Uterus (tissue), 2 donors: ENCODE measurements around the gene CNTLN.
A peak's percentile ranks its signal among the peaks of the same experiment; 100 is the strongest.

Experiments used
- POLR2A ChIP-seq, 2 donors: fragments of 450-650 bp; IDR thresholded peaks; one replicate each; pipeline ENCODE4 v1.6.1; 2016; ENCODE audit warnings: antibody characterized with exemption in 2 of 2, mild to moderate bottlenecking in 1 of 2, moderate library complexity in 1 of 2
- TF ChIP-seq, protein P1 (sequence below), 4 experiments: fragments of 200-600 bp in 2 of 4; fragments of 450-650 bp in 2 of 4; sonication (generic) in 2 of 4; IDR thresholded peaks; one replicate each; pipeline ENCODE4 v1.5.1; 2016 to 2019; ENCODE audit warnings: antibody characterized with exemption in 4 of 4, mild to moderate bottlenecking in 2 of 4, moderate library complexity in 1 of 4

- TF ChIP-seq, protein P1, sequence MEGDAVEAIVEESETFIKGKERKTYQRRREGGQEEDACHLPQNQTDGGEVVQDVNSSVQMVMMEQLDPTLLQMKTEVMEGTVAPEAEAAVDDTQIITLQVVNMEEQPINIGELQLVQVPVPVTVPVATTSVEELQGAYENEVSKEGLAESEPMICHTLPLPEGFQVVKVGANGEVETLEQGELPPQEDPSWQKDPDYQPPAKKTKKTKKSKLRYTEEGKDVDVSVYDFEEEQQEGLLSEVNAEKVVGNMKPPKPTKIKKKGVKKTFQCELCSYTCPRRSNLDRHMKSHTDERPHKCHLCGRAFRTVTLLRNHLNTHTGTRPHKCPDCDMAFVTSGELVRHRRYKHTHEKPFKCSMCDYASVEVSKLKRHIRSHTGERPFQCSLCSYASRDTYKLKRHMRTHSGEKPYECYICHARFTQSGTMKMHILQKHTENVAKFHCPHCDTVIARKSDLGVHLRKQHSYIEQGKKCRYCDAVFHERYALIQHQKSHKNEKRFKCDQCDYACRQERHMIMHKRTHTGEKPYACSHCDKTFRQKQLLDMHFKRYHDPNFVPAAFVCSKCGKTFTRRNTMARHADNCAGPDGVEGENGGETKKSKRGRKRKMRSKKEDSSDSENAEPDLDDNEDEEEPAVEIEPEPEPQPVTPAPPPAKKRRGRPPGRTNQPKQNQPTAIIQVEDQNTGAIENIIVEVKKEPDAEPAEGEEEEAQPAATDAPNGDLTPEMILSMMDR (IDR thresholded peaks at IDR 0.05) = peak; percentile 63 to 78 (median 71)
- TF ChIP-seq POLR2A (IDR thresholded peaks at IDR 0.05) = no peak
These were observed 328.1 kb downstream of the CNTLN start for GRCh38 chr9:17462869-17463464.
